ENCODE measurements around the gene ATXN7L1.
"Not testable (repeated sequence)": the region's sequence is repeated elsewhere in the genome, so short reads cannot be mapped to it uniquely, and the experiment has no call there.

ATXN7L1 gene

DNA sequence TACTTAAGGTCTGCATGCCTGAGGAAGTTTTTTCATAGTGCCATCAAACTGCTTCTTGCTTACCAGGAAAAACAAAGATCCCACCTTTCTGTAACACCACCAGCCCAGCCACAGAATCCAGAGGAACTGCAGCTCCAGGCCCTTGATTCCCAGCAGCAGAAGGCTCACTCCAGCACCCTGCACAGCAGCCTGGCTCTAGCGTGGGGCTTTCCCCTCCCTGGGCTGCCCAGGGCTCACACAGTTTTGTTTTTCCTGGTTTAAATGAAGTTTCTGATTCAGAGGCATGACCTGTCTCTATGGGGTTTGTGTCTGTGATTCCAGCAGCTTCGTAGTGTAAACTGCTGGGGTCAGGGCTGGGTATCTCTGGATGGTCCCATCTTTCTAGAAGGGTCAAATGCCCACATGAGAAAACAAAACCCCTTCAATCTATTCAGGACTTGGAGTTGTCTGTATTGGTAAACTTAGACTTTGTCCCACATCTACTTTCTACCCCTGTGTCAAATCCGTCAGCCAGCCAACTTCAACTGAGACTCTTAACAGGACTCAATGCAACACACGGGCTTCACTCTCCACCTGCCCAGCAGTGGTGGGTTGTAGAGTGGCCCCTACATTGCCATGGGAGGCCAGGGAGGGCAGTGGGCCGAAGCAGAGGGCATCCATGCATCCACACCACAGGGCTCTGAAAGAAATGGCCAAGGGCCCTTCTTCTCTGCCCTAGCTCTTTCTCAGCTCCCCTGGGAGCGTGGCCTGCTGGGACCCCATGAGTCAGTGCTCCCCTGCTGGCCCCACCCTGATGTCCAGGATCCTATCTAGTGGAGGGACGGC lies 73.6 kb downstream of the ATXN7L1 start:
- no peak for DNase-seq (ENCODE audit: low read depth in 2 of 2)

GRCh38 chr7:105800849-105801534 lies 75.4 kb downstream of the ATXN7L1 start:
- no peak for DNase-seq (ENCODE audit: low read depth in 2 of 2)

DNA sequence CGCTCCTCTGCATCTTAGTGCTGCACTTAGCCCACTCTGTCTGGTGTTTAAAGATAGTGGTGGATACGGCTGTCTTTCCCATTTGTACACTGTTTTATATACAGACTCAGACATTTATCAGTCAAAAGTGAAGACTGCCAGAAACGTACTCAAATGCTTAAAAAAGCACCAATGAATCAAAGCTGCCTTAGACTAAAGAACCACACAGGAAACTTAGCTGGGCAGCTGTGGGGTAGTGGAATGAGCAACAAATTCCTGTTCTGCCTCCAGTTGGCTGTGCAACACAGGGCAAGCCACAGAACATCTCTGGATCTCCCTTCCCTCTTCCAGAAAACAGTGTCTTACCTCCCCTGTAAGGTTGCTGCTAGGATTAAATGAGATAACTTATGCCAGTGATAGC lies 76.0 kb downstream of the ATXN7L1 start:
- DNase-seq (ENCODE audit: low read depth in 2 of 2): no peak

- DNase-seq (ENCODE audit: low read depth in 2 of 2): no peak
Observed at GRCh38 chr7:105799677-105800076, 76.7 kb downstream of the ATXN7L1 start.

DNA sequence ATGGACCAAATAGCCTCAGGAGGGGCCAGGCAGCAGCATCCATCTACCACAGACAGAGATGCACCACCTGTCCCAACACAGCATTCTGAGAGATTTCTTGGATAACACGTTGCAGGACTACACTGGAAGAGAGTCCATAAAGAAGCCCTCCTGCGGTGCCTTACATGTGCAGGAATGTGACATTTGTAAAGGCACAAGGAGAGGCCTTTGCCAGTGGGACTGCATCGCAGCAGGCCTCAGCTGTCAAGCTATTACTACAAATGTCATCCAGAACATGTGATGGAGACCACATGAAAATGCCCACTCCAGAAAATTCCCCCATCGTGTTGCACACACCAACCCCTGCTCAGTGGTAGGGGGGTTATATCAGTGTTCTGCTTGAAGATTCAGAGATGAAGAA lies 77.4 kb downstream of the ATXN7L1 start:
- no peak for DNase-seq (ENCODE audit: low read depth in 2 of 2)

- no peak for DNase-seq (ENCODE audit: low read depth in 2 of 2)
Observed at GRCh38 chr7:105797652-105798051, 78.7 kb downstream of the ATXN7L1 start.

GRCh38 chr7:105796365-105796764 lies 80.0 kb downstream of the ATXN7L1 start:
- DNase-seq (ENCODE audit: low read depth in 2 of 2): no peak

- no peak for DNase-seq (ENCODE audit: low read depth in 2 of 2)
Observed at GRCh38 chr7:105794741-105795729, 81.4 kb downstream of the ATXN7L1 start.

DNA sequence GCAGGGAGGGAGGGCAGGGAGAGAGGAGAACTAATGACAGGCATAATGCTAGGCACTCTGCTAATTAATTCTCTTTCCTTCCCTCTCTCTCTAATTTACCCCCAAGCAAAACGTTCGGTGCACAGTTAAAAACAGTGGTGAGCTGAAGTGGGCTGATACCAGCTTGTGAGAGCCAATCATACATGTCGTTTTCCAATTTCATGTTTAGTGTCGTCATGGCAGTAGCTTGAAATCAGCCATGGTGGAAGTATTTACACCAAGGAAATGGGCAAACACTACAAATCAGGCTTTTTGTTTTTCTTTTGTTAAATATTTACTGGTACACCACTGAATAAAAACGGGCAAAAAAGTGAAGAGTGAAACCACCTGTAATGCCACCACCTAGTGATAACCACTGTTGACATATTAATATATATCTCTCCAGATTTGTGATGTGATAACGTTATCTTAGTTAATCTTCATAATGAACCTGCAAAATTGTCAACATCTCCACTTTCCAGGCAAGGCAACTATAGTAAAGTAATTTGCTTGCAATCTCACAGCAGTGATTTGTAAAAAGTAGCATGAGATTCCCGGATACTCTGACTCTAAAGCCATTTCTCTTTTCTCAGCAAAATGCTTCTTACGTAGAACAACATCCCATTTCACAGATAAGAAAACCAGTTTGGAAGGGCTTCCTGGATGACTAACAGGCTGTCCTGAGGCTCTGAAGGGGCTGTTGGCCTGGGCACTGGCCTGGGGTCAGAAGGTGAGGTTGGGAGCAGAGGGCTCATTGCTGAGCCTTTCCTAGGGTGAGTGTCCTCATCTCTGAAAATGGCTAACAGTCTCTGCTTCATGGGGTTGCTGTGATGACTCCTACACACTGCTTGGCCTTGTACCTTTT lies 83.7 kb downstream of the ATXN7L1 start:
- DNase-seq (ENCODE audit: low read depth in 2 of 2): no peak

- no peak for DNase-seq (ENCODE audit: low read depth in 2 of 2)
Observed at GRCh38 chr7:105791926-105792325, 84.5 kb downstream of the ATXN7L1 start.

DNA sequence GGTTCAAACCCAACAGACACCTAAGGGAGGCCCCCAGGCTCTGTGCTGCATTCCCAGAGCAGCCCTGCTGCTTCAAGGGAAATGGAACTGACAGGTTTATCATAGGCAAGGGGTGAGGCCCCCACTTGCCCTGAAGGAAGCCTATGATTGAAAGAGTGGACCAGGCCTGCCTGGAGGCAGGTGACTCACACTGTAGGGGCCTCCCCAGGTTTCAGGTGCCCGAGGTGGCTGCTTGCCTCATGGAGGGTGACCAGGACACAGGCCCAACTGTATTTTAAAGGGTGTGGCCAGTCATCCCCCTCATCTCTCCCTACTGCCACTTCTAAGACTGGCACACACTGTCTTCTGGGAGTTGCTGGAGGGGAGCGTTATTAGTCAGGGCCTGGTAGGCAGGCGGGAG lies 85.4 kb downstream of the ATXN7L1 start:
- no peak for DNase-seq (ENCODE audit: low read depth in 2 of 2)

DNA sequence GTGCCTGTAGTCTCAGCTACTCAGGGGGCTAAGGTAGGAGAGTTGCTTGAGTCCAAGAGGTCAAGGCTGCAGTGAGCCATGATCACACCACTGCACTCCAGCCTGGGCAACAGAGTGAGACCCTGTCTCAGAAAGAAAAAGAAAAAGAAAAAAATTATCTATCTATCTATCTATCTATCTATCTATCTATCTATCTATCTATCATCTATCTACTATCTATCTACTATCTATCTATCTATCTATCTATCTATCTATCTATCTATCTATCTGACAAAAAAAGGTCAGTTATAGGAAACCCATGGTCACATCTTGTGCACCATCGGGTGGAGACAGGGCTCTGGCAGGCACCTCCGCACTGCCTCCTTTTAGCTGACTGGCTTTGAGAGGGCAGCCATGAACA lies 85.9 kb downstream of the ATXN7L1 start:
- not testable (repeated sequence) for DNase-seq (ENCODE audit: low read depth in 2 of 2)

DNA sequence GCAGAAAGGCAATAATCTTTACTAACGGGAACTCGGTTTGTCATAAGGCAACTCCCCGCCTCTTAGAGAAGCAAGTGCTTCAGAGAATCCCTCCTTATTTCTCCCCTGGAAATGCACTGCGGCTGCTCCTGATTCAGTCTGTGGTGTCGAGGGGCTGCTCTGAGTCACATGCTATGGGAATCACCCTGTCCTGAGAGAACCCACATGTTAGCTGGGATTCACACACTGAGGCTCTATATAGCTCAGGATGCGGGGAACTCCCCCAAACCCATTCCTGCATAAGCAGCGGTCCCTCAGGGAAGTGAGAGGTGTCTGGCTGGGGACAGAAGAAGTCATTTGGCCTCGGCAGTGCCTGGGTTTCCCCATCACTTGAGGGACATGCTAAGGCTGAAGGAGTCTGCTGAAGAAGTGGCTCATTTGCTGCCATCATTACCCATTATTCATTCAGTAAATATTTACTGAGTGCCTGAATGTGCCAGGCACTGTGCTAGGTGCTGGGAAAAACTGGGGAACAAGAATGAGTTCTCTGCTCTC lies 87.5 kb downstream of the ATXN7L1 start:
- no peak for DNase-seq (ENCODE audit: low read depth in 2 of 2)

GRCh38 chr7:105788356-105788755 lies 88.0 kb downstream of the ATXN7L1 start:
- DNase-seq (ENCODE audit: low read depth in 2 of 2): no peak

- DNase-seq (ENCODE audit: low read depth in 2 of 2): no peak
Observed at GRCh38 chr7:105787793-105788192, 88.6 kb downstream of the ATXN7L1 start.

DNA sequence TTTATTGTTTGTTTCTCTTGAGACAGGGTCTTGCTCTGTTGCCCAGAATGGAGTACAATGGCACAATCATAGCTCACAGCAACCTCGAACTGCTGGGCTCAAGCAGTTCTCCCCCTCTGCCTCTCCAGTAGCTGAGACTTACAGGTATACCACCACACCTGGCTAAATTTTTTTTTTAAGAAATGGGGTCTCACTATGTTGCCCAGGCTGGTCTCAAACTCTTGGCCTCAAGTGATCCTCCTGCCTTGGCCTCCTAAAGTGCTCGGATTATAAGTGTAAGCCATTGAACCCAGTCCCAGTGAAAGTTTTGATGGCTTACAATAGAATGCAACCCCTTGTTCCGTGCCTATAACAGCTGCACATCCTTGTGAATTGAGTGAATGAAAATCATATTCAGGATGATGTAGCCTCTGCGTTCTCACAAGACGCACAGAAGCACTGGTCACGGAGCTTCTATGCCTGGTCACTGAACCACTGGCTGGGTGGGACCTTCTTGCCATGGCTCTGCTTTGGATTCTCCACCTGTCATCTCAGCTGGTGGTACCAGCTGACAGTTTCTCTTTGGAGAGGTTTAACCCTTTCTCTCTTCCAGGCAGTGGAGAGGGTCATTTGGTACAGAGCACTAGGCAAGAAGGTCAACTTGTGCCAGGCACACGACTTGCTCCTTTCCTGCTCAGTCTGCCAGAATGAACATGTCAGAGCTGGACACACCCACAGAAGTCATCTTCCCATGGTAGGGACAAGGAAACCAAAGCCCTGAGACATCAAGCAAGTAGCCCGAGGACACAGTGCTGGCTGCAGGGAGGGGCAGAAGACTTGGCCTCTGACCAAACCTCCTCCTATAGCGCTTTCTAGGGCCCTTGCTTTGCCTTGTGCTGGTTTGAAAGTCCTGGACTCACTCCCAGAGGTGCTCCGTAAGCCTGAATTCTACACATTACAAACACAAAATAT lies 89.6 kb downstream of the ATXN7L1 start:
- no peak for DNase-seq (ENCODE audit: low read depth in 2 of 2)

DNA sequence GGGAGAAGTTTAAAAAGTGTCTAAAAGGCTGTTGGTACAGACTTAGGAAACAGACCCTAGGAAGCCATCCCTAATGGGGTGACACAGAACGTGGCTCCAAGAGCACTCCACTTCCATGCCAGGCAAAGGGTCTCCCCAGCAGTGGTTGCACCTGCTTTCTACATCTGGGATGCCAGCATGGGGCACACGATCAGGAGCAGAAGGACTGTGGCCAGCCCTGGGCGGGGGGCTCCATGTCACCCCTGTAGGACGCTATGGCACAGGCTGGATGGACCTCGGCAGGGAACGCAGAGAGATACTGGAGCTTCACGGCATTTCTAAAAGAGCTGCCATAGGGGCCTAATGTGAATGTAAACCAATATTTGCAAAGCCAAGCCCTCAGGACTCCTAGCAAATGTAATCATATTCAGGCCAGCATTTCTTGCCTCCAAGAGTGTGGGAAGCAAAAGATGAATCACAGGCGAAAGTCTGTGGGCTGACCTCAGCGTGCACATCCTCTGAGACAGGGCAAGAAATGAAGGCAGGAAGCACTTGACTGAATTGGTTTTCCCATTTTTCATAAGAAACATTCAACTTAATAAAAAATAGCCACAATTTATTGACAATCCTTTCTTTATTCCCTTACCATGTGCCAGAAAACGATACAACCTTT lies 93.9 kb downstream of the ATXN7L1 start:
- no peak for DNase-seq (ENCODE audit: low read depth in 2 of 2)

GRCh38 chr7:105779856-105780780 lies 96.3 kb downstream of the ATXN7L1 start:
- DNase-seq (ENCODE audit: low read depth in 2 of 2): no peak

All from stimulated activated CD8-positive, alpha-beta memory T cell treated with anti-CD3 and anti-CD28 coated beads, Interleukin-7, amount 100 ng/mL, for 4 hours (primary cell).